ENCODE data around the gene MEST.

The MEST gene

DNA sequence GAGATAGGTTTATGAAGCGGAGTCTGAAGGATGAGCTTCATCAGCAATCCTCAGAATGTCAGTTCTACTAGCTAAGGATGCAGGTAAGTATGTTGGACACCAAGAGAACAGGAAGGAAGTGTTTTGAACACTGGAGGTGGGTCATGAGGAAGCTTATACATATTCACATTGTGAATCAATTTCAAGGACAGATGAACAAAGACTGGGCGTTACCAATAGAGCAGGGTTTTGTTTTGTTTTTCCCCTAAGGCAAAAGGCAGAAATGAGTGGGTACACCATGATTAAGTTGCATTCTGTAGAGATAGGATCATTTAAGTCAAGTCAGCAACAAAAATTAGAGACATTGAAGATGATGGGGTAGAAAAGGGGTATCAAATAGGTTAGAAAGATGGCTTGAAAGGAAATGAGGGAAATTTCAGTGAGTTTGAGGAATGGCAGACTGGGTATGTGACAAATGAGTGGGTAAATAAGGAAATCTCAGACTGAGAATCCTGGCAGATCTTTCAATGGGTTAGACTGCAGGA, 51.7 kb downstream of the MEST start:
- H3K36me3 ChIP-seq (ENCODE audit: insufficient read depth, low read length) = peaks cover 9% of the 10 kb centered on the region; the same call in 1 of the 2 replicates
- peaks cover 5% of the 10 kb centered on the region for H3K9me3 ChIP-seq (ENCODE audit: insufficient read depth, low read length, severe bottlenecking)

GRCh38 chr7:130544356-130544755, 52.5 kb downstream of the MEST start:
- TF ChIP-seq, protein P1, sequence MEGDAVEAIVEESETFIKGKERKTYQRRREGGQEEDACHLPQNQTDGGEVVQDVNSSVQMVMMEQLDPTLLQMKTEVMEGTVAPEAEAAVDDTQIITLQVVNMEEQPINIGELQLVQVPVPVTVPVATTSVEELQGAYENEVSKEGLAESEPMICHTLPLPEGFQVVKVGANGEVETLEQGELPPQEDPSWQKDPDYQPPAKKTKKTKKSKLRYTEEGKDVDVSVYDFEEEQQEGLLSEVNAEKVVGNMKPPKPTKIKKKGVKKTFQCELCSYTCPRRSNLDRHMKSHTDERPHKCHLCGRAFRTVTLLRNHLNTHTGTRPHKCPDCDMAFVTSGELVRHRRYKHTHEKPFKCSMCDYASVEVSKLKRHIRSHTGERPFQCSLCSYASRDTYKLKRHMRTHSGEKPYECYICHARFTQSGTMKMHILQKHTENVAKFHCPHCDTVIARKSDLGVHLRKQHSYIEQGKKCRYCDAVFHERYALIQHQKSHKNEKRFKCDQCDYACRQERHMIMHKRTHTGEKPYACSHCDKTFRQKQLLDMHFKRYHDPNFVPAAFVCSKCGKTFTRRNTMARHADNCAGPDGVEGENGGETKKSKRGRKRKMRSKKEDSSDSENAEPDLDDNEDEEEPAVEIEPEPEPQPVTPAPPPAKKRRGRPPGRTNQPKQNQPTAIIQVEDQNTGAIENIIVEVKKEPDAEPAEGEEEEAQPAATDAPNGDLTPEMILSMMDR (IDR thresholded peaks at IDR 0.05; ENCODE audit: borderline replicate concordance, extremely low read depth, low read length, poor library complexity, severe bottlenecking) = no peak
- TF ChIP-seq EZH2 (IDR thresholded peaks at IDR 0.05; ENCODE audit: borderline replicate concordance, low read depth, low read length, severe bottlenecking) = no peak

More for the DNA sequence above, 51.7 kb downstream of the MEST start:
- Histone ChIP-seq H3K4me1 (ENCODE audit: insufficient read depth, low read length) (no peaks in the 10 kb centered on the region), H3K79me2 (ENCODE audit: insufficient read depth, low read length) (no peaks in the 10 kb centered on the region), H4K20me1 (ENCODE audit: insufficient read depth, low read length) (no peaks in the 10 kb centered on the region), H3K27ac (ENCODE audit: low read length) (no peak overlapping the region), H3K4me2 (ENCODE audit: insufficient read depth, low read length) (no peak overlapping the region), H2AFZ (ENCODE audit: low read depth, low read length) (no peak overlapping the region), H3K27me3 (ENCODE audit: insufficient read depth, low read length, poor library complexity) (no peaks in the 10 kb centered on the region), H3K4me3 (ENCODE audit: low read depth in 1 of 2, low read length in 2 of 2) (no peak overlapping the region), H3K9ac (ENCODE audit: low read depth, low read length) (no peak overlapping the region)
- DNase-seq (no peak), ATAC-seq (ENCODE audit: insufficient read depth, low read depth) (no peak)
- TF ChIP-seq, protein P1 (IDR thresholded peaks at IDR 0.05; ENCODE audit: borderline replicate concordance, extremely low read depth, low read length, poor library complexity, severe bottlenecking) = no peak
- TF ChIP-seq EZH2 (IDR thresholded peaks at IDR 0.05; ENCODE audit: borderline replicate concordance, low read depth, low read length, severe bottlenecking) = no peak

GRCh38 chr7:130553398-130554029, 61.6 kb downstream of the MEST start:
- Histone ChIP-seq H4K20me1 (ENCODE audit: insufficient read depth, low read length) (no peaks in the 10 kb centered on the region), H2AFZ (ENCODE audit: low read depth, low read length) (no peak overlapping the region), H3K4me3 (ENCODE audit: low read depth in 1 of 2, low read length in 2 of 2) (no peak overlapping the region), H3K4me1 (ENCODE audit: insufficient read depth, low read length) (no peaks in the 10 kb centered on the region), H3K79me2 (ENCODE audit: insufficient read depth, low read length) (no peaks in the 10 kb centered on the region), H3K4me2 (ENCODE audit: insufficient read depth, low read length) (no peak overlapping the region), H3K36me3 (ENCODE audit: insufficient read depth, low read length) (peaks cover 3% of the 10 kb centered on the region; the same call in 1 of the 2 replicates), H3K9me3 (ENCODE audit: insufficient read depth, low read length, severe bottlenecking) (no peaks in the 10 kb centered on the region), H3K9ac (ENCODE audit: low read depth, low read length) (no peak overlapping the region), H3K27ac (ENCODE audit: low read length) (no peak overlapping the region), H3K27me3 (ENCODE audit: insufficient read depth, low read length, poor library complexity) (no peaks in the 10 kb centered on the region)
- TF ChIP-seq, protein P1 (IDR thresholded peaks at IDR 0.05; ENCODE audit: borderline replicate concordance, extremely low read depth, low read length, poor library complexity, severe bottlenecking) = no peak
- TF ChIP-seq EZH2 (IDR thresholded peaks at IDR 0.05; ENCODE audit: borderline replicate concordance, low read depth, low read length, severe bottlenecking) = no peak
- no peak for ATAC-seq (ENCODE audit: insufficient read depth, low read depth)
- no peak for DNase-seq

More at GRCh38 chr7:130544356-130544755, 52.5 kb downstream of the MEST start:
- H3K79me2 ChIP-seq (ENCODE audit: insufficient read depth, low read length) = no peaks in the 10 kb centered on the region
- H4K20me1 ChIP-seq (ENCODE audit: insufficient read depth, low read length) = no peaks in the 10 kb centered on the region
- no peak for DNase-seq
- H3K36me3 ChIP-seq (ENCODE audit: insufficient read depth, low read length) = peaks cover 6% of the 10 kb centered on the region; the same call in 1 of the 2 replicates
- no peak overlapping the region for H3K4me3 ChIP-seq (ENCODE audit: low read depth in 1 of 2, low read length in 2 of 2)
- no peak overlapping the region for H3K9ac ChIP-seq (ENCODE audit: low read depth, low read length)
- H3K27me3 ChIP-seq (ENCODE audit: insufficient read depth, low read length, poor library complexity) = no peaks in the 10 kb centered on the region
- no peak overlapping the region for H3K27ac ChIP-seq (ENCODE audit: low read length)
- H3K4me2 ChIP-seq (ENCODE audit: insufficient read depth, low read length) = no peak overlapping the region
- ATAC-seq (ENCODE audit: insufficient read depth, low read depth) = no peak
- H3K4me1 ChIP-seq (ENCODE audit: insufficient read depth, low read length) = no peaks in the 10 kb centered on the region
- no peak overlapping the region for H2AFZ ChIP-seq (ENCODE audit: low read depth, low read length)
- H3K9me3 ChIP-seq (ENCODE audit: insufficient read depth, low read length, severe bottlenecking) = no peaks in the 10 kb centered on the region

Data from DND-41 (cell line).